ENCODE measurements around the gene METTL23. TPM values are rescaled to one million over a fixed set of nuclear protein-coding genes. Genes with fewer than 3 reads are reported as not detected.

METTL23 gene
- 13.6 and 16.9 TPM in 2 replicates for total RNA-seq

GRCh38 chr17:76726776-76727718 lies at the start of gene METTL23:
Gene METTL23 (plus strand): TSS chr17:76726839. CDS start chr17:76729711, 2,872 bp downstream.

GRCh38 chr17:76710863-76711611 lies 15.6 kb upstream of the METTL23 start, which contains the start of gene MXRA7:
Gene MXRA7 (minus strand): TSS chr17:76710965. CDS start chr17:76710946, 19 bp downstream.

DNA sequence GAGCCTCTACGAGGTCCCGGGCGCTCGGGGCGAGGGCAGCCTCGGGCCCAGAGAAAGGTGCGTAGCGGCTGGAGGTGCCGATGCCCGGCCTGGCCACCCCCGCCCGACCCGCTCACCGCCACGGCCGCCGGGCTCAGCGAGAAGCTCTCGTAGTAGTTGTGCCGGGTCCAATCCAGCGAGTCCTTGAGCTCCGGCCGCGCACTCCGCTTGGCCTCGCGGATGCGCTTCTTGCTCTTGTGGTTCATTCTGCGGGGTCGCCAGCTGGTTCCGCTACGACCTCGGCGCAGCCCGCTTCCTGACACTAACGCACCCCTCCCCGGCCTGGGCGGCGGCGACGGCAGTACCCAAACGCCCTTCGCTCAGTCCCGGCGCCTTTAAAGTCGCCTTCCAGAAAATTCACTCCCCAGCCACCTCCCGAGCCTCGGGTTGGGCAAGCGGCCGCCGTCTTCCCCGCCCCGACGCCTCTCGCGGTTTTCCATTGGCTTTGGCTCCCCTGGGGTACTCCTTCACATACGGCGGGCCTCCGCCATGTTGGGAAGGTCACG lies 336 bp upstream of the METTL23 start, which contains the start of gene JMJD6:
TSS of gene JMJD6 (minus strand) at position 376 of the 545 bp plus-strand sequence. CDS start at position 245, 131 bp downstream.

DNA sequence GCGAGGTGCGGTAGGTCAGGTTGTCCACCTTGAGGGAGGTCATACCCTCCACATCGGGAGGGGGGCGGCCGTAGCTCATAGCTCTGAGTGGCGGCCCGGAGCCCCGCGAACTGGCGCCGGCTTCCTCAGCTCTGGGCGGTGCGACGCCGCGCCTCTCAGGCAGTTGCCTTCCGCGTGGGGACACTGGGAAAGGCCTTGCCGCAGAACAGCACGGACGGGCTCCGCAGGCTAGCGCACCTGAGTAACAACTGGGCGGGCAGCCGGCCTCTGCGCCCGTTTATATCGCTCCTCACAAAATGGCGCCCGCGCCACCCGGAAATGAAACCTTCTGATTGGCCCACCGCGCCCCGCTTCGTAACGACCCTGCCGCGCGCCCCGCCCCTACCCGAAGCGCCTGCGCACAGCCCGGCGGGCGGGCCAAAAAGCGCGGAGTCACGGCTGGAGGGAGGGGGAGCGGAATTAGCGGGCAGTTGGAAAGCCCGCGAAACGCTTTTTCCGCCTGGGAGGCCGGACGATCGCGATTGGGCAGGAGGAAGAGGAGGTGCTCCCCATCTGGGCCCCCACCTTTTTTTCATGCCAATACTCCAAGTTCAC lies 10.5 kb downstream of the METTL23 start, which contains the start of gene SRSF2:
TSS of gene SRSF2 (minus strand) at position 250 of the 594 bp plus-strand sequence. CDS start at position 79, 171 bp downstream.

DNA sequence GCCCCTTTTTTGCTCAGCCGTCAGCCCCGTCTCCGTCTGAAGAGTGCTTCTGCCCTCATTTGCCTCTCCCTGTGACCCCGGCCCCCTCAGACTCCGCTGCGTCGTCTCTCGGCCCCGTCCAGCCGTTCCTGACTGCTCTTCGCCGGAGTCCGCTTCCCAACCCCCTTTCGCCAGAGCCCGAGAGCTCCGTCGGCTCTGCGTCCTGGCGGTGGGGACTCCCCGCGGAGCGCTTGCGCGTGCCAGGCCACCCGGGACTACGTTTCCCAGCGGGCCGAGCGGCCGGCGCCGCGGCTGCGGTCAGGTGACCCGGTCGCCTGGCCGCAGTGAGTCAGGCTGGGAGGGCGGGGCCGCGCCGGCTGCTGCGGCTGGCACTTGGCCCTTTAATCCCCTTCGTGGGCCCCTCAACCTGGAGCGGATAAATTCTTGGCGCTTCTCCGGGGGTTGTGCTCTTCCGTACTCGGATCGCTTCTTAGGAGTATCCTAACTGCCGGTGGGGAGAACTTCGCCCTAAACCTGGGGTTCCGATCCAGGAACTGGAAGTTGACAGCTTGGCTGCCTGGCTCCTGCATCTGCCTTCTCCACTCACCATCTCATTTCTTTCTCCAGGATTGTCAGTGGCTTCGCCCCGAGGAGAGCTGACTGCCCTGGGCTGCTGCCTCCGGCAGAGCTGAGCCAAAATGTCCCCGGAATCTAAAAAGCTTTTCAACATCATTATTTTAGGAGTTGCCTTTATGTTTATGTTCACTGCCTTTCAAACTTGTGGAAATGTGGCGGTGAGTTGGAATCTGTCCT lies 11.2 kb downstream of the METTL23 start, which contains the start of gene MFSD11:
TSS of gene MFSD11 (plus strand) at position 444 of the 792 bp plus-strand sequence. CDS start at position 678, 234 bp downstream.

Other genes starting within 250 kb of the METTL23 start
- 14.9 and 50.5 TPM in 2 replicates for gene RHBDF2, start 225.4 kb upstream of the METTL23 start, total RNA-seq
- 3.3 and 4.4 TPM in 2 replicates for gene CYGB, start 189.1 kb upstream of the METTL23 start, total RNA-seq
- gene PRCD, start 186.8 kb upstream of the METTL23 start, total RNA-seq, result 0.38 and 0.49 TPM in 2 replicates
- gene ST6GALNAC2, start 141.0 kb upstream of the METTL23 start, total RNA-seq, result 0.82 and 3.6 TPM in 2 replicates
- not detected in 2 replicates for gene ST6GALNAC1, start 83.1 kb upstream of the METTL23 start, total RNA-seq
- 86.6 and 156 TPM in 2 replicates for gene MXRA7, start 15.9 kb upstream of the METTL23 start, total RNA-seq
- gene JMJD6, start 233 bp upstream of the METTL23 start, total RNA-seq, result 17.2 and 21.5 TPM in 2 replicates
- 152 and 230 TPM in 2 replicates for gene SRSF2, start 10.5 kb downstream of the METTL23 start, total RNA-seq
- gene MFSD11, start 11.3 kb downstream of the METTL23 start, total RNA-seq, result 19.3 and 31.5 TPM in 2 replicates
- 0.49 and 0.50 TPM in 2 replicates for gene MGAT5B, start 141.6 kb downstream of the METTL23 start, total RNA-seq

Data from bladder microvascular endothelial cell (primary cell).